ENCODE results near the gene ACOX2. TPM values are rescaled to one million over a fixed set of nuclear protein-coding genes. Genes with fewer than 3 reads are reported as not detected.
A peak's percentile ranks its signal among the peaks of the same experiment; 100 is the strongest.

ACOX2 gene
- total RNA-seq, 3 donors from 2014 or later (not counting 1 experiment from before 2014, with no cell fraction given), result not detected

DNA sequence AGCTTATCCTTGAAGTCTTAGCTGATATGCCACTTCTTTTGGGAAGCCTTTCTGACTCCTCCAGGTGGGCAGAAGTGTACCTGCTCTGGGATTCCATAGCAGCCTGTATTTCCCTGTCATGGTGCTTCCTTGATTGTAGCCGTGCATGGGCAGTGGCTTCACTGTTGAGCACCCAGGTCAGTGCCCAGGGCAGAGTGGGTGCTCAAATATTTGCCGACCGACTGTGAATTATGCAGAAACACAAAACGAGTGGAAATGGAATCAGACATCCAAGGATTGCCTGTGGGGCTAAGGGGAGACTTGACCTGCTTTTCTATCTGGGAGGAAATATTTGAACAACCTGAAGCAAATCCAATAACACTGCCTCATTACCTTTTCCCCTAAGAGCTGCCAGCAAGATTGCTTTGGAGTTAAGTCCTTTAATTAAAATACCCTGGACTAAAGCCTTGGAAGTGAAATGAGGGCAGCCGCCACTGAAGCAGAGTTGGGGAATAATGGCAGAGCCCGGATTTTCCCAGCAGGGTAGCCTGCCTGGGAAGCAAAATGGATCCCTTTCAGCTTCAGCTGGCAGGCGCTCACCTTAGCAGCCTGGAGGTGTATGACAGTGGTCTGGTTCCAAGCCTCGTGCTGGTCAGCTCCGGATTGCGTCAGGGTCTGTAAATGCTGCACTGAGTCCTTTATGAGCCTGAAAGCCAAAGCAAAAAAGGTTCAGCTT, 14.9 kb downstream of the ACOX2 start:
- H3K4me1 Mint-ChIP-seq, result peaks cover 0 to 5% of the 10 kb centered on the region in 2 donors
- H3K27me3 ChIP-seq (ENCODE audit: control insufficient read depth, insufficient read depth, low read length), result no peaks in the 10 kb centered on the region
- DNase-seq (no peak), ATAC-seq (no peak)
- H3K4me3 ChIP-seq (ENCODE audit: low read length), result no peak overlapping the region
- no peaks in the 10 kb centered on the region for H3K9me3 ChIP-seq (ENCODE audit: control insufficient read depth, insufficient read depth, low read length)
- no peaks in the 10 kb centered on the region for H3K4me1 ChIP-seq (ENCODE audit: control insufficient read depth, insufficient read depth, low read length)
- no peak overlapping the region for H3K27ac ChIP-seq (ENCODE audit: low read length)
- TF ChIP-seq, protein P1, sequence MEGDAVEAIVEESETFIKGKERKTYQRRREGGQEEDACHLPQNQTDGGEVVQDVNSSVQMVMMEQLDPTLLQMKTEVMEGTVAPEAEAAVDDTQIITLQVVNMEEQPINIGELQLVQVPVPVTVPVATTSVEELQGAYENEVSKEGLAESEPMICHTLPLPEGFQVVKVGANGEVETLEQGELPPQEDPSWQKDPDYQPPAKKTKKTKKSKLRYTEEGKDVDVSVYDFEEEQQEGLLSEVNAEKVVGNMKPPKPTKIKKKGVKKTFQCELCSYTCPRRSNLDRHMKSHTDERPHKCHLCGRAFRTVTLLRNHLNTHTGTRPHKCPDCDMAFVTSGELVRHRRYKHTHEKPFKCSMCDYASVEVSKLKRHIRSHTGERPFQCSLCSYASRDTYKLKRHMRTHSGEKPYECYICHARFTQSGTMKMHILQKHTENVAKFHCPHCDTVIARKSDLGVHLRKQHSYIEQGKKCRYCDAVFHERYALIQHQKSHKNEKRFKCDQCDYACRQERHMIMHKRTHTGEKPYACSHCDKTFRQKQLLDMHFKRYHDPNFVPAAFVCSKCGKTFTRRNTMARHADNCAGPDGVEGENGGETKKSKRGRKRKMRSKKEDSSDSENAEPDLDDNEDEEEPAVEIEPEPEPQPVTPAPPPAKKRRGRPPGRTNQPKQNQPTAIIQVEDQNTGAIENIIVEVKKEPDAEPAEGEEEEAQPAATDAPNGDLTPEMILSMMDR (IDR thresholded peaks at IDR 0.05), result no peak
- H3K9me3 Mint-ChIP-seq, result no peaks in the 10 kb centered on the region
- no peaks in the 10 kb centered on the region for H3K27me3 Mint-ChIP-seq (ENCODE audit: low read depth in 2 of 2)
- H3K36me3 ChIP-seq (ENCODE audit: control insufficient read depth, insufficient read depth, low read length), result no peaks in the 10 kb centered on the region
- intact Hi-C loops (cut with micrococcal nuclease), result no loop called here
- 89% methylated on average over 10 of the region's 10 CpGs for WGBS (ENCODE audit: insufficient coverage)
- H3K4me3 Mint-ChIP-seq, result no peak overlapping the region
- no peaks in the 10 kb centered on the region for H3K36me3 Mint-ChIP-seq
- H3K27ac Mint-ChIP-seq, result no peak overlapping the region

DNA sequence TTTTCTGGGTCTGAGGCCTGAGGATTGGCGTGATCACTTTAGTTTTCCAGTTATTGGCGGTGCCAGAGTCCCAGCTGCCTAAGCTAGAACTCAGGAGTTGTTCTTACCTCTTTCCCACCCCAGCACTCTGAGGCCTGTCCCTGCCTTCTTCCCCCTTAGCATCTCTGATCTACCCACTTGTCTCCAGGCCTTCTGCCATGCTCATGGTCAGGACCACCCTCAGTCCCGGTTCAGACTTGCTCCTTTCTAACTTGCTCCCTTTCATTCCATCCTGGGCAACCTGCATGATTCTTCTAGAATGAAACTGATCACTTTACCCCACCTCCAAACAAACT, 15.7 kb downstream of the ACOX2 start:
- H3K4me3 ChIP-seq (ENCODE audit: low read length), result no peak overlapping the region
- peak overlapping the region in 1 of 2 donors; percentile 21 for H3K27ac Mint-ChIP-seq
- no peaks in the 10 kb centered on the region for H3K27me3 ChIP-seq (ENCODE audit: control insufficient read depth, insufficient read depth, low read length)
- TF ChIP-seq, protein P1 (IDR thresholded peaks at IDR 0.05), result no peak
- no peak overlapping the region for H3K27ac ChIP-seq (ENCODE audit: low read length)
- H3K4me1 ChIP-seq (ENCODE audit: control insufficient read depth, insufficient read depth, low read length), result no peaks in the 10 kb centered on the region
- DNase-seq, result no peak
- no peaks in the 10 kb centered on the region for H3K9me3 ChIP-seq (ENCODE audit: control insufficient read depth, insufficient read depth, low read length)
- ATAC-seq, result no peak
- H3K36me3 Mint-ChIP-seq, result no peaks in the 10 kb centered on the region
- WGBS (ENCODE audit: insufficient coverage), result 95% methylated on average over 3 of the region's 3 CpGs
- intact Hi-C loops (cut with micrococcal nuclease), result no loop called here
- peaks cover 0 to 5% of the 10 kb centered on the region in 2 donors for H3K4me1 Mint-ChIP-seq
- H3K4me3 Mint-ChIP-seq, result no peak overlapping the region
- H3K27me3 Mint-ChIP-seq (ENCODE audit: low read depth in 2 of 2), result no peaks in the 10 kb centered on the region
- H3K9me3 Mint-ChIP-seq, result no peaks in the 10 kb centered on the region
- H3K36me3 ChIP-seq (ENCODE audit: control insufficient read depth, insufficient read depth, low read length), result no peaks in the 10 kb centered on the region

DNA sequence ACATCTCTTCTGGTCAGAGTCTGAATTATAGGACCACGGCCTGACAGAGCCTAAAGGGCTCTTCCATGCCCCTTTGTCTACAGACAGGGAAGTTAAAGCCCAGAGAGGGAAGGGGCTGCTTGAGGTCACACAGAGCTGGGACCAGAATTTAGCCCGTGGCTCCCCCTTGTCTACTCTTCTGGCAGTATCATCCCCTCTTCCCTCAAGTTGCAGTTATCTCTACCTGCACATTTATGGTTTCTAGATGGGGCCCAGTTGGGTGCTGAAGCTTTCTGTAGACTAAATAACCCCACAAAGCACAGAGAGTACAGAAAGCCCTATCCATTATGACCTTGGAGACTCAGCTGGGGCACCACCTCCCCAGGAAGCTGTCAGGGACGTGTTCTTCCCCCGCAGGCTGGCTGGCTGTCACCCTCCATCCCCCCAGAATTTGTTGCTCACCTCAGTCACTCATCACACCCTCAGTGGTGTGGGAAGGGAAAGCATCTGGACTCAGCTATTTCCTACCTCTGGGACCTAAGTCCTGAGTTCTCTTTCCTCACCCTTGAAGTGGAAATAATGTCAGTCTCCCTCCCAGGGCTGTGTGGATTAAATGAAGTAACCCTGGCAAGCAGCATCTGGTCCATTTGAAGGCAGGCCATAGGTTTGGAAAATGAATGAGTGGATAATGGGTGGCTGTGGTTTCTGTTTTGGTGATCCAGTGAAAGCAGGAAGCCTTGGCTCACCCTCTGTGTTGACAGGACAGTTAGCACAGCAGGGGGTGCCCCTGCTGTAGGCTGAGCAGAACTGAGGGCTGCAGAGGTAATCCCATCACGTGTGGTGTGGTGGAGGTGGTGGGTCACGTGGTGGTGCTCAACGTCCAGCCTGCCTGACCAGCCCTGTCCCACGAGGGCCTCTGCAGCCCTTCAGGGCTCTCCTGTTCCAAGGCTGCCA, 16.3 kb downstream of the ACOX2 start:
- Mint-ChIP-seq H3K4me1 (peaks cover 0 to 5% of the 10 kb centered on the region in 2 donors), H3K4me3 (no peak overlapping the region), H3K27me3 (ENCODE audit: low read depth in 2 of 2) (no peaks in the 10 kb centered on the region), H3K27ac (peak overlapping the region in 1 of 2 donors; percentile 21), H3K9me3 (no peaks in the 10 kb centered on the region), H3K36me3 (no peaks in the 10 kb centered on the region)
- TF ChIP-seq, protein P1 (IDR thresholded peaks at IDR 0.05), result no peak
- WGBS (ENCODE audit: insufficient coverage), result 53% methylated on average over 7 of the region's 8 CpGs
- Histone ChIP-seq H3K27me3 (ENCODE audit: control insufficient read depth, insufficient read depth, low read length) (no peaks in the 10 kb centered on the region), H3K36me3 (ENCODE audit: control insufficient read depth, insufficient read depth, low read length) (no peaks in the 10 kb centered on the region), H3K27ac (ENCODE audit: low read length) (no peak overlapping the region), H3K4me3 (ENCODE audit: low read length) (no peak overlapping the region), H3K4me1 (ENCODE audit: control insufficient read depth, insufficient read depth, low read length) (no peaks in the 10 kb centered on the region), H3K9me3 (ENCODE audit: control insufficient read depth, insufficient read depth, low read length) (no peaks in the 10 kb centered on the region)
- ATAC-seq (no peak), DNase-seq (no peak)
- intact Hi-C loops (cut with micrococcal nuclease), result no loop called here

Measured in natural killer cell (primary cell).